SK-N-SH (cell line): ENCODE results near the gene ZMIZ1. TPM values are rescaled to one million over a fixed set of nuclear protein-coding genes. Genes with fewer than 3 reads are reported as not detected.

Source experiments
- CTCF ChIA-PET: fragments of 300-600, 350-600 bp; formaldehyde crosslinking; extraction: SDS; loops from one replicate; lab custom pipeline; 2021; lab: Yijun Ruan, JAX
- POLR2A ChIA-PET: fragments of 350-600 bp; sonication (Branson Sonifier 250); formaldehyde crosslinking; extraction: SDS; loops from one replicate; lab custom pipeline; 2020; ENCODE audit warnings: antibody characterized with exemption, inconsistent platforms; lab: Yijun Ruan, JAX
- DNase-seq: peaks from one replicate; pipeline ENCODE4 v3.0.0; 2012
- H2AFZ ChIP-seq: fragments of 200-600 bp; sonication (generic); 2 replicates; pipeline ENCODE4 v1.8.1; 2016; ENCODE audit warnings: antibody characterized with exemption, mild to moderate bottlenecking, low read depth
- H3F3A ChIP-seq: fragments of 200-600 bp; sonication (generic); replicated peaks from 2 replicates; pipeline ENCODE3; 2016; ENCODE audit warnings: antibody characterized with exemption, mild to moderate bottlenecking; ENCODE audit not compliant: insufficient read depth
- H3K27ac ChIP-seq, 2 experiments: fragments of 200-500 bp in 1 of 2; fragments of 200-600 bp in 1 of 2; sonication (Bioruptor generic) in 1 of 2; sonication (generic), shearing (Covaris generic) in 1 of 2; 2 replicates each; pipeline versions ENCODE4 v1.5.1 to v1.6.1; 2014 to 2016; ENCODE audit warnings: low read depth in 2 of 2, inconsistent platforms in 1 of 2, low read length in 1 of 2, mild to moderate bottlenecking in 1 of 2, mixed read lengths in 1 of 2
- H3K27me3 ChIP-seq: fragments of 200-600 bp; sonication (generic), shearing (Covaris generic); 2 replicates; pipeline ENCODE4 v1.6.1; 2016; ENCODE audit warnings: mixed run types; ENCODE audit not compliant: insufficient read depth
- H3K36me3 ChIP-seq, 2 experiments: fragments of 200-500 bp in 1 of 2; fragments of 200-600 bp in 1 of 2; sonication (Bioruptor generic) in 1 of 2; sonication (generic) in 1 of 2; replicated peaks in 1 of 2; 2 replicates each; pipeline versions ENCODE3 to v1.5.1; 2014 to 2016; ENCODE audit warnings: low read length in 1 of 2, mild to moderate bottlenecking in 1 of 2; ENCODE audit not compliant: insufficient read depth in 2 of 2, control insufficient read depth in 1 of 2
- H3K4me1 ChIP-seq, 2 experiments: fragments of 200-500 bp in 1 of 2; fragments of 200-600 bp in 1 of 2; sonication (Bioruptor generic) in 1 of 2; sonication (generic), shearing (Covaris generic) in 1 of 2; 2 replicates each; pipeline versions ENCODE4 v1.5.1 to v1.6.1; 2014 to 2016; ENCODE audit warnings: low read depth in 1 of 2, low read length in 1 of 2, mixed run types in 1 of 2; ENCODE audit not compliant: insufficient read depth in 2 of 2, control insufficient read depth in 1 of 2
- H3K4me2 ChIP-seq: fragments of 200-600 bp; sonication (generic), shearing (Covaris generic); 2 replicates; pipeline ENCODE4 v1.6.1; 2017; ENCODE audit warnings: mixed run types
- H3K4me3 ChIP-seq, 2 experiments: fragments of 200-500 bp in 1 of 2; fragments of 200-600 bp in 1 of 2; sonication (Bioruptor generic) in 1 of 2; sonication (generic), shearing (Covaris generic) in 1 of 2; 2 replicates each; pipeline versions ENCODE4 v1.5.1 to v1.8.1; 2014 to 2016; ENCODE audit warnings: low read depth in 2 of 2, inconsistent platforms in 1 of 2, low read length in 1 of 2, mild to moderate bottlenecking in 1 of 2, mixed read lengths in 1 of 2, moderate library complexity in 1 of 2
- H3K79me2 ChIP-seq: fragments of 200-600 bp; sonication (generic); 2 replicates; pipeline ENCODE4 v1.8.1; 2017; ENCODE audit warnings: mild to moderate bottlenecking; ENCODE audit not compliant: insufficient read depth
- H3K9ac ChIP-seq: fragments of 200-600 bp; sonication (generic); 2 replicates; pipeline ENCODE4 v1.6.1; 2017; ENCODE audit warnings: mixed run types
- H3K9me2 ChIP-seq: fragments of 200-600 bp; sonication (generic); 2 replicates; pipeline ENCODE4 v1.6.1; 2017; ENCODE audit warnings: mixed run types
- H3K9me3 ChIP-seq: fragments of 200-600 bp; sonication (generic); 2 replicates; pipeline ENCODE4 v1.6.1; 2017; ENCODE audit warnings: mixed run types, mild to moderate bottlenecking, moderate library complexity
- H4K20me1 ChIP-seq: fragments of 200-600 bp; sonication (generic); 2 replicates; pipeline ENCODE4 v1.6.1; 2017; ENCODE audit warnings: mild to moderate bottlenecking, mixed run types; ENCODE audit not compliant: insufficient read depth
- CTCF ChIP-seq: fragments of 200-600 bp; sonication (generic); IDR thresholded peaks from 2 replicates; pipeline ENCODE4 v1.6.1; 2017; ENCODE audit warnings: antibody characterized with exemption, mild to moderate bottlenecking, moderate library complexity
- EP300 ChIP-seq, 2 experiments: IDR thresholded peaks; 2 replicates each; pipeline versions ENCODE4 v1.4.0 to v1.6.1; 2012; ENCODE audit warnings: borderline replicate concordance in 1 of 2, low read depth in 1 of 2, low read length in 1 of 2
- EZH2phosphoT487 ChIP-seq: fragments of 200-600 bp; sonication (generic); IDR thresholded peaks from 2 replicates; pipeline ENCODE4 v1.6.1; 2017; ENCODE audit warnings: low read depth, mixed run types, mild to moderate bottlenecking, antibody characterized with exemption, moderate library complexity, borderline replicate concordance
- GABPA ChIP-seq: IDR thresholded peaks from 2 replicates; pipeline ENCODE4 v1.4.0; 2012; ENCODE audit warnings: low read depth, mild to moderate bottlenecking
- MXI1 ChIP-seq: IDR thresholded peaks from 2 replicates; pipeline ENCODE4 v1.6.1; 2012; ENCODE audit warnings: mild to moderate bottlenecking, low read depth, low read length, improper control_type of control experiment
- NFIC ChIP-seq: IDR thresholded peaks from 2 replicates; pipeline ENCODE4 v1.4.0; 2012; ENCODE audit warnings: borderline replicate concordance
- RAD21 ChIP-seq: IDR thresholded peaks from 2 replicates; pipeline ENCODE4 v1.6.1; 2012; ENCODE audit warnings: mild to moderate bottlenecking, low read length
- RCOR1 ChIP-seq: fragments of 150-350 bp; IDR thresholded peaks from 2 replicates; pipeline ENCODE4 v1.6.1; 2017; ENCODE audit warnings: antibody characterized with exemption, low read length
- SIN3A ChIP-seq: IDR thresholded peaks from 2 replicates; pipeline ENCODE4 v1.6.1; 2012; ENCODE audit warnings: low read depth, mild to moderate bottlenecking, low read length, moderate library complexity, borderline replicate concordance
- TEAD4 ChIP-seq: IDR thresholded peaks from 2 replicates; pipeline ENCODE4 v1.4.0; 2012; ENCODE audit warnings: mild to moderate bottlenecking, borderline replicate concordance; ENCODE audit not compliant: insufficient read depth
- USF2 ChIP-seq: fragments of 150-350 bp; IDR thresholded peaks from 2 replicates; pipeline ENCODE4 v1.6.1; 2017; ENCODE audit warnings: antibody characterized with exemption, low read length, low read depth, borderline replicate concordance
- WGBS: methylation state at CpG from one replicate; pipeline ENCODE4 v1.1.6; 2017; ENCODE audit warnings: low lambda C conversion rate; 5-methylcytosine and 5-hydroxymethylcytosine counted together
- polyA plus RNA-seq, 3 experiments: library from polyadenylated mRNA; depleted of rRNA; stranded (reverse); fragments of >200 nt; gene quantifications; 2 replicates each; pipeline ENCODE4 v1.2.3, GENCODE V29; 2012
- TF ChIP-seq, protein P1 (sequence below): IDR thresholded peaks from 2 replicates; pipeline ENCODE4 v1.4.0; 2012; ENCODE audit warnings: low read depth
- TF ChIP-seq, protein P2 (sequence below): IDR thresholded peaks from 2 replicates; pipeline ENCODE4 v1.4.0; 2012; ENCODE audit warnings: low read depth, borderline replicate concordance
- TF ChIP-seq, protein P3 (sequence below): IDR thresholded peaks from 2 replicates; pipeline ENCODE4 v1.6.1; 2012; ENCODE audit warnings: mild to moderate bottlenecking, low read depth, low read length, moderate library complexity

Gene ZMIZ1
- polyA plus RNA-seq, 1 of the 3 experiments (the other 2 are of a cell fraction), result 23.5 TPM

DNA sequence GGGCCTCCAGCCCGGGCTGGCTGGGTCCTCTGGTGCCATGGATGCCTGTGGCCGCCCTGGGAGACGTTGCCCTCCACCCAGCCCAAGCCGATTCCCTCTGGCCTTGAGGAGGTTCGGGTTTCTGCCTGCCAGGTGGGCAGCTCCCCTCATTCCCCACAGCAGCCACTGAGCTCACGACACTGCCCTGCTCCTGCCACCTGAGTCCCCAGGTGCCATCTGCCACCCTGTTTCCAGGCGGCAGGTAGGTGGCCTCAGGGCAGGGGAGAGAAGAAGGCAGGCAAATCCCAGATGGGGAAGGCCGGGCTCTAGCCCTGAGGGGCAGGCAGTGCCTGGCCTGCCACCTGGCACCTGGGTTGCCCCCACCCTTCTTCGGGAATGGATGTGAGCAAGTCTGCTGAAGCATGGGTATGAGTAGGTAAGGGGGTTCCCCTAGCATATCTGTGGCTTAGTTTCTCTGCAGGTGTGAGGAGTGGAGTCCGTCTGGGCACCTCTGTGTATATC, 186.3 kb downstream of the ZMIZ1 start:
- no peak overlapping the region for H2AFZ ChIP-seq
- peaks cover 93% of the 10 kb centered on the region for H3K79me2 ChIP-seq
- 81% methylated on average over 3 of the region's 10 CpGs for WGBS

More for the DNA sequence above, 186.3 kb downstream of the ZMIZ1 start:
- H3K4me2 ChIP-seq, result no peak overlapping the region
- peak overlapping the region in 1 of 2 experiments; percentile 99; a peak in 2 of 4 replicates for H3K27ac ChIP-seq
- peaks cover 64% of the 10 kb centered on the region for H4K20me1 ChIP-seq
- H3K9me3 ChIP-seq, result no peaks in the 10 kb centered on the region
- H3K36me3 ChIP-seq, result peaks cover 0 to 11% of the 10 kb centered on the region in 2 experiments
- TF ChIP-seq, protein P1, sequence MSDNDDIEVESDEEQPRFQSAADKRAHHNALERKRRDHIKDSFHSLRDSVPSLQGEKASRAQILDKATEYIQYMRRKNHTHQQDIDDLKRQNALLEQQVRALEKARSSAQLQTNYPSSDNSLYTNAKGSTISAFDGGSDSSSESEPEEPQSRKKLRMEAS, result no peak
- TF ChIP-seq SIN3A, result no peak
- TF ChIP-seq EP300 (IDR thresholded peaks at IDR 0.05; ENCODE audit: borderline replicate concordance in 1 of 2, low read depth in 1 of 2, low read length in 1 of 2), result no peak
- TF ChIP-seq, protein P2, sequence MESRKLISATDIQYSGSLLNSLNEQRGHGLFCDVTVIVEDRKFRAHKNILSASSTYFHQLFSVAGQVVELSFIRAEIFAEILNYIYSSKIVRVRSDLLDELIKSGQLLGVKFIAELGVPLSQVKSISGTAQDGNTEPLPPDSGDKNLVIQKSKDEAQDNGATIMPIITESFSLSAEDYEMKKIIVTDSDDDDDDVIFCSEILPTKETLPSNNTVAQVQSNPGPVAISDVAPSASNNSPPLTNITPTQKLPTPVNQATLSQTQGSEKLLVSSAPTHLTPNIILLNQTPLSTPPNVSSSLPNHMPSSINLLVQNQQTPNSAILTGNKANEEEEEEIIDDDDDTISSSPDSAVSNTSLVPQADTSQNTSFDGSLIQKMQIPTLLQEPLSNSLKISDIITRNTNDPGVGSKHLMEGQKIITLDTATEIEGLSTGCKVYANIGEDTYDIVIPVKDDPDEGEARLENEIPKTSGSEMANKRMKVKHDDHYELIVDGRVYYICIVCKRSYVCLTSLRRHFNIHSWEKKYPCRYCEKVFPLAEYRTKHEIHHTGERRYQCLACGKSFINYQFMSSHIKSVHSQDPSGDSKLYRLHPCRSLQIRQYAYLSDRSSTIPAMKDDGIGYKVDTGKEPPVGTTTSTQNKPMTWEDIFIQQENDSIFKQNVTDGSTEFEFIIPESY, result no peak
- TF ChIP-seq GABPA, result no peak
- no peak for TF ChIP-seq EZH2phosphoT487
- TF ChIP-seq TEAD4, result no peak
- no peak for TF ChIP-seq RAD21
- TF ChIP-seq RCOR1, result no peak
- TF ChIP-seq NFIC, result no peak
- TF ChIP-seq, protein P3, sequence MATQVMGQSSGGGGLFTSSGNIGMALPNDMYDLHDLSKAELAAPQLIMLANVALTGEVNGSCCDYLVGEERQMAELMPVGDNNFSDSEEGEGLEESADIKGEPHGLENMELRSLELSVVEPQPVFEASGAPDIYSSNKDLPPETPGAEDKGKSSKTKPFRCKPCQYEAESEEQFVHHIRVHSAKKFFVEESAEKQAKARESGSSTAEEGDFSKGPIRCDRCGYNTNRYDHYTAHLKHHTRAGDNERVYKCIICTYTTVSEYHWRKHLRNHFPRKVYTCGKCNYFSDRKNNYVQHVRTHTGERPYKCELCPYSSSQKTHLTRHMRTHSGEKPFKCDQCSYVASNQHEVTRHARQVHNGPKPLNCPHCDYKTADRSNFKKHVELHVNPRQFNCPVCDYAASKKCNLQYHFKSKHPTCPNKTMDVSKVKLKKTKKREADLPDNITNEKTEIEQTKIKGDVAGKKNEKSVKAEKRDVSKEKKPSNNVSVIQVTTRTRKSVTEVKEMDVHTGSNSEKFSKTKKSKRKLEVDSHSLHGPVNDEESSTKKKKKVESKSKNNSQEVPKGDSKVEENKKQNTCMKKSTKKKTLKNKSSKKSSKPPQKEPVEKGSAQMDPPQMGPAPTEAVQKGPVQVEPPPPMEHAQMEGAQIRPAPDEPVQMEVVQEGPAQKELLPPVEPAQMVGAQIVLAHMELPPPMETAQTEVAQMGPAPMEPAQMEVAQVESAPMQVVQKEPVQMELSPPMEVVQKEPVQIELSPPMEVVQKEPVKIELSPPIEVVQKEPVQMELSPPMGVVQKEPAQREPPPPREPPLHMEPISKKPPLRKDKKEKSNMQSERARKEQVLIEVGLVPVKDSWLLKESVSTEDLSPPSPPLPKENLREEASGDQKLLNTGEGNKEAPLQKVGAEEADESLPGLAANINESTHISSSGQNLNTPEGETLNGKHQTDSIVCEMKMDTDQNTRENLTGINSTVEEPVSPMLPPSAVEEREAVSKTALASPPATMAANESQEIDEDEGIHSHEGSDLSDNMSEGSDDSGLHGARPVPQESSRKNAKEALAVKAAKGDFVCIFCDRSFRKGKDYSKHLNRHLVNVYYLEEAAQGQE, result no peak
- TF ChIP-seq USF2, result no peak
- no peak for TF ChIP-seq CTCF
- no peak for TF ChIP-seq MXI1
- no peak for DNase-seq
- H3K4me1 ChIP-seq, result peaks cover 3 to 100% of the 10 kb centered on the region in 2 experiments; a peak in 3 of 4 replicates
- H3K27me3 ChIP-seq, result no peaks in the 10 kb centered on the region
- H3K4me3 ChIP-seq, result no peak overlapping the region
- H3K9ac ChIP-seq, result no peak overlapping the region
- POLR2A ChIA-PET, result no interaction called here
- CTCF ChIA-PET, result no interaction called here
- H3K9me2 ChIP-seq, result no peaks in the 10 kb centered on the region
- no peaks in the 10 kb centered on the region for H3F3A ChIP-seq
